Measurements from ENCODE around the gene B3GNT2.
"Not testable (repeated sequence)": the region's sequence is repeated elsewhere in the genome, so short reads cannot be mapped to it uniquely, and the experiment has no call there.

Gene B3GNT2

GRCh38 chr2:62186156-62186905 lies 9.6 kb upstream of the B3GNT2 start:
- DNase-seq, result peak in 1 of 2 experiments; percentile 43

- DNase-seq, result no peak
Observed at GRCh38 chr2:62187246-62187645, 8.7 kb upstream of the B3GNT2 start.

- DNase-seq, result no peak
Observed at GRCh38 chr2:62188416-62188815, 7.5 kb upstream of the B3GNT2 start.

- no peak for DNase-seq
Observed at GRCh38 chr2:62189196-62189595, 6.7 kb upstream of the B3GNT2 start.

GRCh38 chr2:62192811-62193210 lies 3.1 kb upstream of the B3GNT2 start:
- peak; percentile 18 to 20 for DNase-seq

GRCh38 chr2:62194558-62195420 lies 1.1 kb upstream of the B3GNT2 start:
- no peak for DNase-seq

GRCh38 chr2:62196278-62196901 lies 475 bp downstream of the B3GNT2 start:
- DNase-seq, result peak; percentile 23 to 31

GRCh38 chr2:62197011-62197924 lies 1.4 kb downstream of the B3GNT2 start:
- peak; percentile 32 to 60 for DNase-seq

GRCh38 chr2:62197925-62198633 lies 2.2 kb downstream of the B3GNT2 start:
- peak; percentile 33 to 36 for DNase-seq

- not testable (repeated sequence) for DNase-seq
Observed at GRCh38 chr2:62198854-62199253, 2.9 kb downstream of the B3GNT2 start.

- no peak for DNase-seq
Observed at GRCh38 chr2:62199392-62200125, 3.6 kb downstream of the B3GNT2 start.

- DNase-seq, result no peak
Observed at GRCh38 chr2:62200291-62200841, 4.5 kb downstream of the B3GNT2 start.

- peak; percentile 37 to 39 for DNase-seq
Observed at GRCh38 chr2:62200868-62201267, 5.0 kb downstream of the B3GNT2 start.

- DNase-seq, result no peak
Observed at GRCh38 chr2:62201307-62201706, 5.4 kb downstream of the B3GNT2 start.

- peak in 1 of 2 experiments; percentile 17 for DNase-seq
Observed at GRCh38 chr2:62202019-62202722, 6.3 kb downstream of the B3GNT2 start.

- DNase-seq, result no peak
Observed at GRCh38 chr2:62202729-62203128, 6.8 kb downstream of the B3GNT2 start.

- no peak for DNase-seq
Observed at GRCh38 chr2:62203459-62203858, 7.5 kb downstream of the B3GNT2 start.

- no peak for DNase-seq
Observed at GRCh38 chr2:62204998-62205496, 9.1 kb downstream of the B3GNT2 start.

GRCh38 chr2:62205554-62205953 lies 9.6 kb downstream of the B3GNT2 start:
- DNase-seq, result no peak

- DNase-seq, result no peak
Observed at GRCh38 chr2:62206024-62206423, 10.1 kb downstream of the B3GNT2 start.
